SHP77 treated with DMSO at 0.1 percent for 48 hours (cell line): ENCODE data around the gene COL13A1.

ENCODE experiments used
- DNase-seq: peaks from one replicate; lab custom pipeline; 2025; lab: John Stamatoyannopoulos, UW

COL13A1 gene

DNA sequence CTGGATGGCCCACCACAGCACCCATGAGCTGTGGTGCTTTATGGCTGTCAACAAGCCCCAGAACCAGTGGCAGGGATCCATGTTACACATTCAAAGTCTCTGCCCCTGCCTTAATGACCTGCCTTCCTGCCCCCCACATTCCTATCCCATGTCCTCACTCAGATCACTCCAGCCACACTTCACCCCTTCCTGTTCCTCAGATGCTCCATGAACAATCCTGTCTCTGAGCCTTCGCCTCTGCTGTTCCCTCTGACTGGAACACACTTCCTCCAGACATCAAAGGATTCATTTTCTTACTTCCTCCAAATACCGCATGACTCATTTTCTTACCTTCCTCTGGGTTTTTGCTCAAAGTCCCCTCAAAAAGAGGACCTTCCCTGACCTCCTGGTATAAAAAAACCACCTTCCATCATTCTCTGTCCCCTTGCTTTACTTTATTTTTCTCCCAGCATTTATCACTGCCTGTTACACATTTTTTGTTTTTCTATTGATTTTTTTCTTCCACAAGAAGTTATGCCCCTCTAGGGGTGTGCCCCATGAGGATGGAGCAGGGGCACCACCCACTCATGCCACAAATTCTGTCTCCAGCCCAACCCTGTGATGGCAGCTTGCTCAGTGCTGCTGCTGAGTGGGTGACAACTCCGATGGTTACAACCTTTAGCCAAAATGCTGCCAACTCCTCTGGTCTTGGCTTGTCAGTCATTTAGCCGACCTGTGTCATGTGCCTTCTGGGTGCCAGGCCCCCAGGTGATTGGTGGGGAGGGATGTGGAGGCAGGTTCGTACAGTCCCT, 18.2 kb downstream of the COL13A1 start:
- no peak for DNase-seq

DNA sequence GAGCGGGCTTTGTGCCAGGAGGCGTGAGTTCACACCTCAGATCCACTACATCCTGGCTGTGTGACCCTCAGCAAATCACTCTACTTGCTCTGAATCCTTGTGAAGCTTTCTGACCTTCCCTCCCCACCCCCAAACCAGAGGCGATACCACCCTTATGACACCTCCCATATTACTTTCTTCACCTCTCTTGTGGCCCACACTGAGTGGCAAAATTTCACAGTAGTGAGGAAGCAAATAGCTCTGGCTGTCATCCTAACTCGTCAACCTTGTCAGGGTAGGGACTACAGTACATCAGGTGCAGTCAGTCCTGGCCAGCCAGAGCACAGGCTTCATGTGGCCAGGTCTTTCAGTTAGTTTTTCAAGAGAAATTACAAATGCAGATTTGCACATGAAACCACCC, 19.1 kb downstream of the COL13A1 start:
- DNase-seq = no peak

DNA sequence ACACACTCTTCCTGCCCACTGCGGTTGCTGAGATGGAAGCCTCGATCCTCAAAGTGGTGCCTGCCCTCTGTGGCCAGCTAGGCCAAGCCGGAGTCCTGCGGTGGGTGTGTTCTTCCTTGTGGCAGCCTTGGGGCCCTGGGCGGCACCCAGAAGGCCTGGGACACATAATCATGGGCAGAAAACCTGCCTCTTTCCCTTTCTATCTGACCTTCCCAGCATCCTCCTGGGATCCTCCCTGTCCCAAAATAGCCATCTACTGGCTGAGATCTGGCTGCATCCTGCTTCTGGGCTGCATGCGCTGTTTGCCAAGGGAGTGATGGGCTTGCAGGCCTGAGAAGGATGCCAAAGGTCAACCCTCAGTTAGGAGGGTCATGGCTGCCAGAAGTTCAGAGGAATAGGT, 23.9 kb downstream of the COL13A1 start:
- DNase-seq = no peak

DNA sequence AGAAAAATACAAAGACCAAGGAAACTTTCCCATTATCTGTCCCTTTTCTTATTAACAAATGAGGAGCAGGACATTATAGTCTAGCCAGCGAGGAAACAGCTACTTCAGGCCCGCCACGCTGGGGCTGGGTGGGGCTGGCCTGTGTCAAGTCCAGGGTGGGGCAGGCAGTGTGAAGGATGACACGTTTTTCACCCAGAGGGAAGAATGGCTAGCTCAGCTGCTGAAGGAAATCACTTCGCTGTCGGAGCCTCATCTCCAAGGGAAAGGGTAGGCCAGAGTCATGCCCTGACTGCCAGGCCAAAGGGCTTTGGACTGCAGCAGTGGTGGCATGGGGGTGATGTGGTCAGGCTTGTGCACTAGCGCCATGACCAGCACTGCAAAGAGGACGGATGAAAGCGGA, 24.4 kb downstream of the COL13A1 start:
- no peak for DNase-seq

DNA sequence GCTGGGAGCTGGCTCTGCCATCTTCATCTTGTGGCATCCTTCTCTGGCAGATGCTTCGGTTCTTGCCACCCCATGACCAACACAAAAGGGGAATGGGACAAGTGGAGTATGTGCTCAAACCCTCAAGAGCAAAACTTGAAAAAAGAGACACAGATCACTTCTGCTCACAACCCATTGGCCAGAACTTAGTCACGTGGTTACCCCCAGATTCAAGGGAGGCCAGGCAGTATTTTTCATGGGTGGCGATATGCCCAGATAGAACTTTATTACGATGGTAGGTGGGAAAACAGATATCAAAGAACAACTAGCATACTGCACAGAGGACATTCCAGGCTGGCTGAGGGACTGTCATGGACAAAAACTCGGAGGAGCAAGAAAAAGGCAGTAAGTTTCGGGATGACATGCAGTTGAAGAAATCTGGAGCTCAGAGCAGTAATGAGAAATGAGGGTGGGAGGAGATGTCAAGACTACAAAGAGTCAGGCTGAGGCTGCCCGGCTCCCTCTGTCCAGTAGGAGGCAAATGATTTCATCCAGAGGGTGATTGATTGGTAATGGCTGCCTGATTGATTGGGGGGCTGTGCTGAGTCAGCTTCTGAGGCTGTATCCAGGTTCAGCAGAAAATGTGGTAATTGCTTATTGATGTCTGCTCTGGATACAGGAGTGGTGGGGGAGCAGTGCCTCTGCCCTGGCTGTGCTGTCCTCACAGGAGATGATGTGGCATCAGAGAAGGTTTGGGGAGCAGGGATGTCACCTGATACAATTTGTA, 25.3 kb downstream of the COL13A1 start:
- DNase-seq = no peak

DNA sequence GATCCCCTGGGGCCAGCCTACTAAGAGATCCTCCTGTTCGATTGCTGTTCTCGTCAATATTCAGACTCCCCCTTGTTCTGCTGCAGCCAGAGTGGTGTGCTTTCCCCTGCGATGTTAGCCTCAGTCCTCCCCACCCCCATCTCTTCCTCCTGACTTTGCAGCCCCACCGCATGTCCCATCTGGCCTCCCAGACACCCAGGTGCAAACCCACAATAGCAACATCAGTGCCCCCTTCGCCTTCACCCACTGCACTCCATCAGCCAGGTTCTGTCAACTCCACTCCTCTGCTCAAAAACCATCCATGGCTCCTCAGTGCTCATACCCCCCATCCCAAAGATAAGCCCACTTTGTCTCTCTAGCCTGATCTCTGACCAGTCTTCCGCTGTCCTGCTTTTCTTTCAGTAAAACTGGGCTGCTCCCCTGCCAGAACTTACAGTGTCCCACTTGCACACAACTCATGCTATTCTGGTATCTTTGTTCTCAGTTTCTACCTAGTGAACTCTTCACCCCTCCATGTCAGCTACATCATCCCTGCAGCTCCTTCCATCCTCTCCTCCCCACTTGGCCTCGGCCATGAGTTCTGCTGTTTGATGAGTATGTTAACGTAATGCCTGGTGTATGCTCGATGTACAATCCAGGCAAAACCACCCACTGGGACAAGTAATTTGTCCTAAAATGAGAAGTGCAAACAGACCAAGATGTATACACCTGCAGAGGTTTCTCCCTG, 26.6 kb downstream of the COL13A1 start:
- DNase-seq = no peak

DNA sequence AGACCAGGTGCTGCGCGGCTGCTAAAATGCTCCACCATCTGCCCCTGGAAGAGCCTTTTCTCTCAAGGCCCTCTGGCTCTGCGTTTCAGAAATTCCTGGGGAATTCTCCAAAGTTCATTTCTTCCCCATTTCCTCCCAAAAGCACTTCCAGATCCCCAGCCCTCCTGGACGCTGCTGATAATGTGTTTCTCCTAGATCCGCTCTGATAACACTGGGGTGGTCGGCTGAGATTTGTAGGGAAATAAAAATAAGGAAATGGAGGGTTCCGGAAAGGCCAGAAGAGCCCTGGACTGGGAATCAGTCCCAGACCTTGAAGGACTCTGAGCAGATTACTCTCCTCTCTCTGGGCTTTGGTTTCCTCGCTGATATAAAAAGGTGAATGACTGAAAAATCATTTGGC, 28.1 kb downstream of the COL13A1 start:
- DNase-seq = no peak

DNA sequence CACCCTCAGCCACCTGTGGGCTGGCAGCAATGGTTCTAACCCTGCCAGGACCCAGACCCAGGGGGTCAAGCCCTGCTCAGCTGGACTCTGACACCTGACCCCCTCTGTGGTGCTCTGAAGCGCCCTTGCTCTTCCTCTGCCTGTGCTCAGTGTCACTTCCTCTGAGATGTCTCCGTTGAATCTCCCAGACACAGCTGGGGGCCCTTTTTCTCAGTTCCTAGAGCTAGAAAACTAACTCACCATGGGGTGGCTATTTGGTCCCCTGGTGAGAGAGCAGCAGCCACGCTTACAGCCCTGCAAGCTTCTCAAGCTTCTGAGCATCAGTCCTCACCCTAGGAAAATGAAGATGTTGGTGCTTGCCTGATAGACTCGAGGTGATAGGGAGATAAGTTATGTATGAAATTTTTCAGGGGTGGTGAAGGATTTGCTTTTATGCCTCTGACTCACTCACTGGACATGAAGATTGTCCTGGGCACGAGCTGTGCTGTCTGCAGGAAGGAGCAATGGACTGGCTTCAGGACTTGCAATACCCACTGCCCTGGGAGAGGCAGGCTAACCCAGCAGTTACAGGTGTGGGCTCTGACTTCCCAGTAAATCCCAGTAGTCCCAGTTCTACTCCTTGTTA, 29.6 kb downstream of the COL13A1 start:
- no peak for DNase-seq

DNA sequence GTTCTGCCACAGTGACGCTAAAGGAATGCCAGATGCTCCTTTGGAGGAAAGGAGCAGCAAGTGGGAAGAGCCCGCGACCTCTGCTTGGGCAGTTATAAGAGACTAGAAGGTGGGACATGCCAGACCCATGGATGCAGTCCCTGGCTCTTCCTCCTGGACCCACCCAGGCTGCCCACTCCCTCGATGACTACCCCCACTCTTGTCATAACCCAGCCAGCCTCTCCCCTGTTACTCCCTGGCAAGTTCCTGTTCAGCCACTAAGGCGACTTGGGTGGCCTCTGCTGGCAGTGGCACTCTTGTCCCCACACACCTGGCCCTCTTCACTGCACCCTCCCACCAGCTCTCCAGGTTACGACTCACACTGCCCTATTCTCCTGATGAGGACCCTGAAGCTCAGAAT, 33.5 kb downstream of the COL13A1 start:
- no peak for DNase-seq

DNA sequence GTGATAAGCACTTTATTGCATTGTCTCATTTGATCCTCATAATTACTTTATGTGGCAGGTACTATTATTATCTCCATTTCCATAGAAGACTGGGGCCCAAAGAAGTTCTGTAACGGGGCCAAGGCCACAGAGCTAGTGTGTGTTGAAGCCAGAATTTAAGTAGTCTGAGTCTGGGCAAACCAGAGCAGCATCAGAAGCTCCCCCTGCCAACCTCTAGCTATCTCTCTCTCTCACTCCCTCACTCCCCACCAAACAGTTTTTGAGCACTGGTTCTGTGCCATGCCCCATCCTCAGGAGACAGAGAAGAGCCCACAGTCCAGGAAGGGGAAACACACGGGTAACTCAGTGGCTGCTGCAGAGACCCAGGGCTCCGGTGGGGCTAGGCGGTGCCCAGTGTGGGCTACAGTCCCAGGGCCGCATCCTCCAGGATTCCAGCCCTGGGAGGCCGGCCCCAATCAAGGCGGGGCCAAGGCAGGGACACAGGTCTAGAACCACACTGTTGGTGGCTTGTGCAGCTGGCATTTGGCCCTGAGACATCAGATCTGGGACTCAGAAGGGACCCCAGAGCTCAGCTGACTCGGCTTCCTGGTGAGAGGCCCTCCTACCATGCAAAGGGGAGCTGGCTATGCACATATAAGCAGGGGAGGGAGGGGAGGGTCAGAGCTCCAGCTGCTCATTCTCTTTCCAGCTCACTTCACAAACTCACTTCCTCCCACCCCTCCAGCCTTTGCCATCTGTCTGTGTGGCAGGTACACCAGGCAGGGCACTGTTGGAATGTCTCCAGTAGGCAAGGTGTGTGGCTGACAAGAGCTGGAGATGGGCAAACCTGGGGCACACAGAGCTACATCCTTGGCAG, 34.4 kb downstream of the COL13A1 start:
- no peak for DNase-seq

DNA sequence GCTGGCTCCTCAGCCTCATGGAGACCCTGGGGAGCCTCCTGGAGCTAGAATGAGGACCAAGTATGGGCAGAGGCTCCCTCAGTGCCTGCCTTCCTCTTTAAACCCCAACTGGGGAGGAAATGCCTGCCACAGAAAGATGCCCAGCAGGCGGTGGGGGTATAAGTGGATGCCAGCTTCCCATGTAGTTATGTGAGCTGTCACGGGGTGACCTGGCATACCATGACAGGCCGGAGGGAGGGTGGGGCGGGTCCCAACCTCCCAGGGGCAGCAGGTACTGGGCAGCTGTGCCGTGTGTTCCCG, 35.0 kb downstream of the COL13A1 start:
- DNase-seq = no peak

DNA sequence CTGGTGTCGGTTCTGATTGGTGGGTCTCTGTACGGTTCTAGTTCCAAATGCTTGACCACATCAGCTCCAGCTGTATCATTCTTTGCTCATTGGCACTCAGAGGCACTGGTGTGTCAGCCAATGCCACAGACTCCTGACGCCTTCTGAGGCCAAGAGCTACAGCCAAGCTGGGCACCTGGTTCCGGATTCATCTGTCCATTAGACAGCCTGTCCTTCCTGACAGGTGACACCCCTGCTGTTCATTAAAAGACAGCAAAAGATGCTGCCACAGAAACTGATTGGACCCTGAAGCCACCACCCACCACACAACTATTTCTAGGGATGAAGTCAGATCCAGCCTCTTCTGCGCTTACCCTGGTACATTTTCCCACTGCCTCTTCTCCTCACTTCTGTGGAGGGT, 35.6 kb downstream of the COL13A1 start:
- DNase-seq = no peak

DNA sequence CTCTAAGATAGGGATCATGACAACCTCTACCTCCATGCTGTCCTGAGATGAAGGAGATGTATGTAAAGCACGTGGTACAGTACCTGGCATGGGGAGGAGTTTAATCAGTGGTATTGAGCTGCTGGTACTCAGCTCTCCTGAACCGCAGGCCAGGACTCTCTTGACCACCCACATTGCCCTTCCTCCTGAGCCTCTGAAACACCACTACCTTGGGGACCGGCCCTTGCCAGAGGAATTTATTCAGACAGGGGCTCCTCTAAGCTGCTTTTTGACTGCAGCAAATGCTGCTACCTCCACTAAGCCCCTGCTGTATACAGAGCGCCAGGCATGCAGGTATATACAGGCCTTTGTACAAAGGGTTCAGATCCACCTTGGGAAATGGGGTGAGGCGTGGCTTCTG, 36.7 kb downstream of the COL13A1 start:
- DNase-seq = no peak

DNA sequence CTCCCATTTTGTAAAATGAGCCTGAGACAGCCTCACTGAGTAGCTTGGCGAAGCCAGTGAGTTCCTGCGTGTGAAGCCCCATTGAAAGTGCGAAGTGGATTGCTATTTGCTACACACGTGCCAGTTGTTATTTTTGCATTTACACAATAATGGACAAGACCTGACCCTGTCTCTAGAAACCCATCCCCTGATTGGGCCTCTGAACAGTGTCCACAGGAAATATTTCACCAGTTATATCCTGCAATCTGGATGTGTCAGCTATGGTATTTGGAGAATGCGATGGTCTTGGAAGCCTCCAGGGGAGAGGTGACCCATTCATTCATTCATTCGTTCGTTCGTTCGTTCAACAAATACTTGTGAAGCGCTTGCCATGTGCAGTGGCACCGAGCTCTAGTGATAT, 37.1 kb downstream of the COL13A1 start:
- no peak for DNase-seq

DNA sequence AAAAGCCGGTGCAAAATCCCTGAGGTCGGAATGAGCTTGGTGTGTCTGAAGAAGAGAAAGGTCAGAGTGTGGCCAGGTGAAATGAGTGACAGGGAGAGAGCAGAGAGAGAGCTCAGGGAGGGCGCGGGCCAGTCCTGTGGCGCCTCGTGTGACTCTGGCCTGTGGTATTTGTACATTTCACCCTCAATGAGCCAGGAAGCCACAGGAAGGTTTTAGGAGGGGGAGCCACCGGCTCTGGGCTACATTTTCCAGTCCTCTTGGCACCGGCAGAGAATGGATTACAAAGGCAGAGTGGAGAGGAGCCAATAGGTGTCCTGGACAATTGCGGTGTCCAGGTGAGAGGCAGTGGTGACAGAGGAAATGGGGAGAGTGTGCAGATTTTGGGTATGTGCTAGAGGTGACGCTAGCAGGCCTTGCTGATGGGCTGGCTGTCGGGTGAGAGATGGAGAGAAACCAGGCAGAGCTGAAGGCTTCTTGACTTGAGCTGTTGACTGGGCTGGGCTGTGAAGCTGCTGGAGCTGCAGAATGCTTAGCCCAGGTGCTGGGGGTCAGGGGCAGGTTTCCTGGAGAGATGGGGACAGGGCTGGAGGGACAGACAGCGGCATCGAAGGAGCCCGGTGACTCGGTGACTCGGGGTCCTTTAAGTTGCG, 38.1 kb downstream of the COL13A1 start:
- no peak for DNase-seq

DNA sequence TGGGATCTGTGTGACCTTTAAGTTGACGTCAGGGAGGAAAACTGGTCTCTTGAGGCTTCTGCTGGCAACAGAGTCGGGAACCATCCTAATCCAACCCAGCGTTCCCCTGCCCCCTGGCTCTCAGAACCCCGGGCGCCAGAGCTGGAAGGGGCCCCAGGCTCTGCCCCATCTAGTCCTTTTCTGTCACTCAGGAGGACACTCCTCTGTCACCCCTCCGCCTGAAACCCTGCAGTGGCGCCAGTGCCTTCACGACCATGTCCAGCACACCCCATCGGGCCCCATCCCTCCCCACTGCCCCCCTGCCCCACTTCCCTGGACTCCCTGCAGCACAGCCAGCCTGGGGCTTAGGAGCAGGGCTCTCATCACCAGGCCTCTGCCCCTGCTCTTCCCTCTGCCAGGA, 39.1 kb downstream of the COL13A1 start:
- DNase-seq = no peak

DNA sequence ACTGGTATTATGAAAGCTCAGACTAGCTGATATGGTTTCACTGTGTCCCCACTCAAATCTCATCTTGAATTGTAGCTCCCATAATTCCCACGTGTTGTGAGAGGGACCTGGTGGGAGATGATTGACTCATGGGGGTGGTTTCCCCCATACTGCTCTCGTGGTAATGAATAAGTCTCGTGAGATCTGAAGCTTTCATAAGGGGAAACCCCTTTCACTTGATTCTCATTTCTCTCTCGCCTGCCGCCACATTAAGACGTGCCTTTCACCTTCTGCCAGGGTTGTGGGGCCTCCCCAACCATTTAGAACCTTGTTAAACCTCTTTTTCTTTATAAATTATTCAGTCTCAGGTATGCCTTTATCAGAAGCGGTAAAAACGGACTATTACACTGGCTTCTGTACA, 40.3 kb downstream of the COL13A1 start:
- DNase-seq = no peak

DNA sequence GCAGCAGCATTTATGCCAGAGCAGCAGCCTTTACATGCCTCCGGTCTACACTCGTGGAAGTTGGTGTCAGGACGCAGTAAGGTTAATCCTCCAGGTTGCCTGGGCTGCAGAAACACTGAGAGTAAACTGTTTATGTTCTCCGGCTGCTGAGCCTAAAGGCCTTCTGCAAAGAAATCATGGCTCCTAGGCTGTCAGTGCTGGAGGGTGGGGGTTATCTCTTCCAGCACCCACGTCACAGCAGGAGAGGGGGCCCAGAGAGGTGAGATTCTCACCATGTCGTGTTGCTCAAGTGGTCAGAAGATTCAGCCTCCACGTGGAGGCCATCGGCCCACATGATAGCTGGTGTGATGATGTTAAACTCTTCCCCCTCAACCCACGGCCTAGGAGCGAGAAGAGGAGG, 41.2 kb downstream of the COL13A1 start:
- no peak for DNase-seq

DNA sequence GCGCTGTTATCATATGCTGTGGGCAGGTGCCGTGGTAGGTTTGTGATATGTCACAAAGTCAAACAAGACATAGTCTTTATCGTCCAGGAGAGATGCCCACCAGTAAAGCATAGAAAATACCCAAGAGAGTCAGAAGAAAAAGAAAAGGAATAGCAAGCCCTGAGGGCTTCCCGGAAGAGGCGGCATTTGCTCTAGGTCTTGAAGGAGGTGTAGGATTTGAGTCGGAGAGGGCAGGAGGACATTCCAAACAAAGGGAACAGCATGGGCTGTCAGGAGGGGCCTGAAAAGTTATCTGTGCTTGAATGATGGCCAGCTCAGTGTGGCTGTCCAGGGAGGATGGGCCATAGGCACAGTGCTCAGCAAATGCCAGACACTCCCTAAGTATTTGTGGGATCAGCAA, 42.2 kb downstream of the COL13A1 start:
- no peak for DNase-seq

DNA sequence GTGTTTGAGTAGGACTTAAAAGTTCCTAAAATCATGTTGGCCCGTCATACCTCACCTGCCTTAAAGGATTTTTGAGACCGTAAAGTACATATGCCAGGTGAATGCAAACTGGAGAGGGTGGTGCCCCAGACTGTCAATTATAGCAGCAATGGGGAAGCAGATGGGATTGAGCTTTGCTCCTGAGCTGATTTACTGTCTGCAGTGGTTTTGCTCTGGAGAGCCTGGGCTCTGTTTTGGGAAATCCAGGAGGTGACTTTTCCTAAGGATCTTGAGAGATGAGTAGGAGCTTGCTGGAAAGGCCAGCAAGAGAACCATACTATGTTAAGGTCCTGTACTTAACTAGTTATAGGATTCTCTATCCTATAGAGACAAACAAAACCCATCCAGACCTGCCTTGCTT, 43.0 kb downstream of the COL13A1 start:
- DNase-seq = no peak

DNA sequence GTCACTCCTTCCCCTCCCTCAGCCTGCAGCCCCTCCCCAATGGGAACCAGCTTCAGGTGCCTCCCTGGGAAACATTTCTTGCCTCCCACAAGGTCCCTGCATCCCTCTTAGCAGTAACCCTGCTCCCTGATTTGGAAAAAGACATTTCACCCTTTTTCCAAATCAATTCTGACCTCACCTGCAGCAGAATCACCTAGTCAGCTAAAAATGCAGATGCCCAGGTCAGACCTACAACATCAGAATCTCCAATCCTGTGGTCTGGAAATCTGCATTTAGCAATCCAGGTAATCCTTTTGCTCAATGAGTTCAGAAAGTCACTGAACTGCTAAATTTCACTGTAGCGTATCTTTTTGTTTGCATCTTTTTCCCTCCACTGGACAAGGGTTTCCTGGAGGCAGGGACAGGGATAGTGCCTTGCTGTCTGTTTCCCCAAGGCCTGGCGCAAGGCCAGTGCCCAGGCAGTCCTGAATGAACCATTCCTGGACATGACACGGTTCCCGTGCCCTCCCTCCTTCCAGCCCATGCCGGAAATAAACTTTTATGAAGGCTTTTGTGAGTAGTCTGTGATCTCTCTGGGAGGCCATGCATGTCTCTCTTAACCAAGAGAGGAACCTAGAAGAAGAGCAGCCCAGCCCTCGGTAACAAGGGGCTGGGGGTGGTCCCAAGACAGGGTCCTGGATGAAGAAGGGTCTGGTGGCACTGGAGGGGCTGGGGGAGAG, 44.0 kb downstream of the COL13A1 start:
- DNase-seq = no peak
